Neutrophil (primary cell): ENCODE results near the gene AGAP6.
"Not testable (repeated sequence)": the region's sequence is repeated elsewhere in the genome, so short reads cannot be mapped to it uniquely, and the experiment has no call there.

Experiments used
- H3K27ac ChIP-seq: fragments of 200-600 bp; sonication (generic); 2 replicates; pipeline ENCODE4 v1.5.1; 2016; ENCODE audit warnings: mild to moderate bottlenecking, moderate library complexity
- H3K27me3 ChIP-seq: fragments of 200-600 bp; sonication (generic); 2 replicates; pipeline ENCODE4 v1.6.0; 2016; ENCODE audit warnings: mild to moderate bottlenecking
- H3K36me3 ChIP-seq: fragments of 200-600 bp; sonication (generic); 2 replicates; pipeline ENCODE4 v1.5.1; 2017
- H3K4me1 ChIP-seq, 2 experiments: fragments of 200-600 bp in 1 of 2; sonication (generic) in 1 of 2; 1 replicate in 1 of 2; 2 replicates in 1 of 2; pipeline versions ENCODE4 v1.5.1 to v1.6.1; 2013 to 2016; ENCODE audit warnings: low read depth in 1 of 2, low read length in 1 of 2, mild to moderate bottlenecking in 1 of 2, moderate library complexity in 1 of 2; ENCODE audit not compliant: control insufficient read depth in 1 of 2, insufficient read depth in 1 of 2
- H3K4me3 ChIP-seq, 2 experiments: fragments of 200-600 bp in 1 of 2; sonication (generic) in 1 of 2; 1 replicate in 1 of 2; 2 replicates in 1 of 2; pipeline ENCODE4 v1.5.1; 2013 to 2016; ENCODE audit warnings: low read depth in 1 of 2, low read length in 1 of 2, mild to moderate bottlenecking in 1 of 2, moderate library complexity in 1 of 2
- H3K9me3 ChIP-seq: fragments of 200-600 bp; sonication (generic); 2 replicates; pipeline ENCODE4 v1.5.1; 2016

The AGAP6 gene

GRCh38 chr10:49988376-49988775 lies at the start of gene AGAP6:
TSS of gene AGAP6 (plus strand) at chr10:49988406. CDS start at chr10:49988716, 310 bp downstream.
- H3K4me3 ChIP-seq, H3K27ac ChIP-seq, H3K4me1 ChIP-seq, H3K36me3 ChIP-seq, H3K27me3 ChIP-seq, H3K9me3 ChIP-seq: not testable (repeated sequence)

GRCh38 chr10:49941447-49942338 lies 46.5 kb upstream of the AGAP6 start, which contains the start of the genes PARG and TIMM23B:
TSS of gene PARG (minus strand) at chr10:49942027. CDS start at chr10:49941725, 302 bp downstream.
TSS of gene TIMM23B (plus strand) at chr10:49942053. CDS start at chr10:49942195, 142 bp downstream.
- Histone ChIP-seq H3K4me3 (peak within 1 kb of the TSS; percentile 79 to 85), H3K27ac (peak within 1 kb of the TSS; percentile 73), H3K4me1 (peaks cover 8 to 14% of the 10 kb centered on the region in 2 experiments)
- not testable (repeated sequence) for H3K27me3 ChIP-seq, H3K36me3 ChIP-seq, H3K9me3 ChIP-seq

GRCh38 chr10:49942339-49942705 lies 45.9 kb upstream of the AGAP6 start:
- H3K36me3 ChIP-seq, H3K27me3 ChIP-seq, H3K9me3 ChIP-seq: not testable (repeated sequence)
- peaks cover 8 to 14% of the 10 kb centered on the region in 2 experiments for H3K4me1 ChIP-seq
- peak overlapping the region; percentile 79 to 85 for H3K4me3 ChIP-seq
- H3K27ac ChIP-seq = peak overlapping the region; percentile 73

- not testable (repeated sequence) for H3K4me3 ChIP-seq, H3K36me3 ChIP-seq
- H3K4me1 ChIP-seq = peaks cover 8 to 14% of the 10 kb centered on the region in 2 experiments
Observed at GRCh38 chr10:49943607-49944006, 44.6 kb upstream of the AGAP6 start.

GRCh38 chr10:49948142-49948541 lies 40.1 kb upstream of the AGAP6 start:
- H3K4me1 ChIP-seq, H3K27me3 ChIP-seq: not testable (repeated sequence)

More at GRCh38 chr10:49943607-49944006, 44.6 kb upstream of the AGAP6 start:
- H3K27me3 ChIP-seq, H3K9me3 ChIP-seq, H3K27ac ChIP-seq: not testable (repeated sequence)

GRCh38 chr10:49948737-49949136 lies 39.5 kb upstream of the AGAP6 start:
- not testable (repeated sequence) for H3K9me3 ChIP-seq, H3K4me3 ChIP-seq, H3K4me1 ChIP-seq, H3K27me3 ChIP-seq, H3K27ac ChIP-seq, H3K36me3 ChIP-seq

More at GRCh38 chr10:49948142-49948541, 40.1 kb upstream of the AGAP6 start:
- not testable (repeated sequence) for H3K4me3 ChIP-seq, H3K27ac ChIP-seq, H3K9me3 ChIP-seq, H3K36me3 ChIP-seq

- H3K36me3 ChIP-seq, H3K4me3 ChIP-seq, H3K4me1 ChIP-seq, H3K9me3 ChIP-seq, H3K27me3 ChIP-seq, H3K27ac ChIP-seq: not testable (repeated sequence)
Observed at GRCh38 chr10:49952006-49952405, 36.2 kb upstream of the AGAP6 start.

- H3K27me3 ChIP-seq, H3K9me3 ChIP-seq, H3K4me1 ChIP-seq, H3K27ac ChIP-seq, H3K36me3 ChIP-seq, H3K4me3 ChIP-seq: not testable (repeated sequence)
Observed at GRCh38 chr10:49953122-49953521, 35.1 kb upstream of the AGAP6 start.

GRCh38 chr10:49970331-49970857 lies 17.8 kb upstream of the AGAP6 start:
- not testable (repeated sequence) for H3K4me3 ChIP-seq

GRCh38 chr10:49971466-49971865 lies 16.7 kb upstream of the AGAP6 start:
- H3K36me3 ChIP-seq, H3K4me3 ChIP-seq, H3K9me3 ChIP-seq, H3K27me3 ChIP-seq, H3K27ac ChIP-seq, H3K4me1 ChIP-seq: not testable (repeated sequence)

More at GRCh38 chr10:49970331-49970857, 17.8 kb upstream of the AGAP6 start:
- H3K27ac ChIP-seq, H3K36me3 ChIP-seq, H3K4me1 ChIP-seq, H3K9me3 ChIP-seq, H3K27me3 ChIP-seq: not testable (repeated sequence)

- not testable (repeated sequence) for H3K4me1 ChIP-seq, H3K9me3 ChIP-seq, H3K27me3 ChIP-seq, H3K36me3 ChIP-seq, H3K4me3 ChIP-seq, H3K27ac ChIP-seq
Observed at GRCh38 chr10:49972094-49972493, 16.1 kb upstream of the AGAP6 start.

GRCh38 chr10:49977756-49978155 lies 10.4 kb upstream of the AGAP6 start:
- not testable (repeated sequence) for H3K27ac ChIP-seq, H3K4me3 ChIP-seq, H3K9me3 ChIP-seq, H3K4me1 ChIP-seq, H3K27me3 ChIP-seq, H3K36me3 ChIP-seq

GRCh38 chr10:49987207-49987606 lies 999 bp upstream of the AGAP6 start:
- not testable (repeated sequence) for H3K4me3 ChIP-seq, H3K36me3 ChIP-seq, H3K4me1 ChIP-seq, H3K9me3 ChIP-seq, H3K27me3 ChIP-seq, H3K27ac ChIP-seq

- H3K27me3 ChIP-seq, H3K4me3 ChIP-seq, H3K27ac ChIP-seq, H3K4me1 ChIP-seq, H3K9me3 ChIP-seq, H3K36me3 ChIP-seq: not testable (repeated sequence)
Observed at GRCh38 chr10:49995321-49995720, 7.1 kb downstream of the AGAP6 start.
